Measurements from ENCODE around the gene ACOX1.

- 0 out of 2 replicates have a peak, but pooled peaks have one; percentile 58 for TF ChIP-seq POLR2A (IDR thresholded peaks at IDR 0.05; ENCODE audit: low read depth, low read length)
- TF ChIP-seq POLR2AphosphoS5 (IDR thresholded peaks at IDR 0.05; ENCODE audit: low read depth, low read length), result no peak; the same call in 1 of the 2 replicates
- TF ChIP-seq TAF1 (IDR thresholded peaks at IDR 0.05; ENCODE audit: borderline replicate concordance, low read depth, low read length), result no peak
Measured at GRCh38 chr17:75996665-75997590, 18.0 kb upstream of the ACOX1 start.
